Gastroesophageal sphincter (tissue), 4 donors: ENCODE measurements around the gene KLRC3. TPM values are rescaled to one million over a fixed set of nuclear protein-coding genes. Genes with fewer than 3 reads are reported as not detected.
"Not testable (repeated sequence)": the region's sequence is repeated elsewhere in the genome, so short reads cannot be mapped to it uniquely, and the experiment has no call there.

Experiments used
- ATAC-seq: fragments of 150-250 bp; one replicate; pipeline ENCODE4 v1.9.1; 2016; ENCODE audit warnings: mild to moderate bottlenecking, moderate library complexity
- H3K27ac ChIP-seq, 4 donors: fragments of 200-600 bp; sonication (generic) in 3 of 4; 1 replicate in 3 of 4; 2 replicates in 1 of 4; pipeline ENCODE4 v1.5.1; 2016 to 2019
- H3K27me3 ChIP-seq: fragments of 200-600 bp; sonication (generic); one replicate; pipeline ENCODE4 v1.5.1; 2019
- H3K36me3 ChIP-seq, 2 donors: fragments of 200-600 bp; sonication (generic); one replicate each; pipeline ENCODE4 v1.5.1; 2019; ENCODE audit warnings: control low read depth in 1 of 2
- H3K4me1 ChIP-seq, 3 donors: fragments of 200-600 bp; sonication (generic); 1 replicate in 2 of 3; 2 replicates in 1 of 3; pipeline ENCODE4 v1.5.1; 2016 to 2019; ENCODE audit warnings: control low read depth in 2 of 3
- H3K4me3 ChIP-seq, 2 donors: fragments of 200-600 bp; sonication (generic); one replicate each; pipeline ENCODE4 v1.5.1; 2019; ENCODE audit warnings: mild to moderate bottlenecking in 1 of 2, moderate library complexity in 1 of 2
- H3K9me3 ChIP-seq, 3 donors: fragments of 200-600 bp; sonication (generic); one replicate each; pipeline ENCODE4 v1.5.1; 2017 to 2019; ENCODE audit warnings: control low read depth in 2 of 3
- CTCF ChIP-seq, 4 experiments: fragments of 200-600 bp in 2 of 4; fragments of 450-650 bp in 2 of 4; sonication (generic) in 1 of 4; IDR thresholded peaks; one replicate each; pipeline ENCODE4 v1.5.1; 2017 to 2019; ENCODE audit warnings: antibody characterized with exemption in 4 of 4, mild to moderate bottlenecking in 2 of 4, moderate library complexity in 2 of 4
- EP300 ChIP-seq: sonication (generic); formaldehyde crosslinking; IDR thresholded peaks from one replicate; pipeline ENCODE4 v1.6.1; 2017; ENCODE audit warnings: antibody characterized with exemption, mild to moderate bottlenecking
- POLR2A ChIP-seq, 2 donors: fragments of 450-650 bp; IDR thresholded peaks; one replicate each; pipeline ENCODE4 v1.6.1; 2017; ENCODE audit warnings: antibody characterized with exemption in 2 of 2, mild to moderate bottlenecking in 2 of 2, moderate library complexity in 1 of 2
- POLR2AphosphoS5 ChIP-seq: sonication (generic); formaldehyde crosslinking; IDR thresholded peaks from one replicate; pipeline ENCODE4 v1.6.1; 2017; ENCODE audit warnings: antibody characterized with exemption
- WGBS, 2 donors: methylation state at CpG; one replicate each; pipeline ENCODE4 v1.1.5; 2018; ENCODE audit warnings: low coverage in 1 of 2; 5-methylcytosine and 5-hydroxymethylcytosine counted together
- total RNA-seq, 4 donors: library from RNA; depleted of rRNA; stranded (reverse); fragments of >200 nt; gene quantifications; one replicate each; pipeline ENCODE4 v1.1.0, GENCODE V29; 2016

The KLRC3 gene
- total RNA-seq, 4 donors from 2014 or later = not detected

- Histone ChIP-seq H3K9me3 (peaks cover 0 to 3% (median 0%) of the 10 kb centered on the region in 3 donors), H3K27me3 (no peaks in the 10 kb centered on the region), H3K36me3 (no peaks in the 10 kb centered on the region), H3K4me1 (peaks cover 0 to 14% (median 4%) of the 10 kb centered on the region in 3 donors), H3K4me3 (no peak overlapping the region), H3K27ac (no peak overlapping the region)
- no peak for ATAC-seq
- 55 to 74% methylated on average over 9 of the region's 9 CpGs for WGBS, 2 donors
- TF ChIP-seq POLR2AphosphoS5 (no peak), POLR2A (IDR thresholded peaks at IDR 0.05) (no peak), EP300 (no peak), CTCF (IDR thresholded peaks at IDR 0.05) (no peak)
These were observed 31.6 kb downstream of the KLRC3 start for GRCh38 chr12:10388624-10389413.

- H3K36me3 ChIP-seq, H3K9me3 ChIP-seq, ATAC-seq, H3K4me3 ChIP-seq, H3K27ac ChIP-seq, H3K27me3 ChIP-seq, H3K4me1 ChIP-seq: not testable (repeated sequence)
- 87 to 91% methylated on average over 6 of the region's 6 CpGs for WGBS, 2 donors
These were observed 32.9 kb downstream of the KLRC3 start for GRCh38 chr12:10387498-10387897.

GRCh38 chr12:10386857-10387256, 33.5 kb downstream of the KLRC3 start:
- Histone ChIP-seq H3K27ac (no peak overlapping the region), H3K36me3 (no peaks in the 10 kb centered on the region), H3K4me3 (no peak overlapping the region), H3K9me3 (peaks cover 0 to 3% (median 0%) of the 10 kb centered on the region in 3 donors), H3K27me3 (no peaks in the 10 kb centered on the region), H3K4me1 (peaks cover 0 to 2% (median 0%) of the 10 kb centered on the region in 3 donors)
- no peak for ATAC-seq
- TF ChIP-seq POLR2AphosphoS5 = no peak
- TF ChIP-seq EP300 = no peak
- no peak for TF ChIP-seq CTCF (IDR thresholded peaks at IDR 0.05)
- TF ChIP-seq POLR2A (IDR thresholded peaks at IDR 0.05) = no peak
- 73% methylated on average over 1 of the region's 1 CpG for WGBS, 2 donors

GRCh38 chr12:10385166-10385613, 35.2 kb downstream of the KLRC3 start:
- 46 to 50% methylated on average over 2 of the region's 2 CpGs for WGBS, 2 donors
- no peak for ATAC-seq
- Histone ChIP-seq H3K27ac (no peak overlapping the region), H3K4me1 (no peaks in the 10 kb centered on the region), H3K36me3 (no peaks in the 10 kb centered on the region), H3K27me3 (no peaks in the 10 kb centered on the region), H3K9me3 (peaks cover 0 to 3% (median 0%) of the 10 kb centered on the region in 3 donors), H3K4me3 (no peak overlapping the region)
- TF ChIP-seq POLR2AphosphoS5 (no peak), CTCF (IDR thresholded peaks at IDR 0.05) (no peak), POLR2A (IDR thresholded peaks at IDR 0.05) (no peak), EP300 (no peak)

GRCh38 chr12:10384191-10384590, 36.2 kb downstream of the KLRC3 start:
- Histone ChIP-seq H3K9me3 (peaks cover 0 to 3% (median 0%) of the 10 kb centered on the region in 3 donors), H3K27me3 (no peaks in the 10 kb centered on the region), H3K4me3 (no peak overlapping the region), H3K4me1 (no peaks in the 10 kb centered on the region), H3K27ac (no peak overlapping the region), H3K36me3 (no peaks in the 10 kb centered on the region)
- no peak for ATAC-seq
- TF ChIP-seq EP300 (no peak), POLR2AphosphoS5 (no peak), CTCF (IDR thresholded peaks at IDR 0.05) (no peak), POLR2A (IDR thresholded peaks at IDR 0.05) (no peak)
- 87 to 93% methylated on average over 3 of the region's 3 CpGs for WGBS, 2 donors
